Testis (tissue), 3 donors: Measurements from ENCODE around the gene SP7. TPM values are rescaled to one million over a fixed set of nuclear protein-coding genes. Genes with fewer than 3 reads are reported as not detected.

Source experiments
- DNase-seq: peaks from one replicate; pipeline ENCODE4 v3.0.0-alpha.2; 2019
- H3K27ac ChIP-seq, 2 donors: fragments of 200-600 bp; sonication (generic); one replicate each; pipeline ENCODE4 v1.5.1; 2019
- H3K27me3 ChIP-seq: fragments of 200-600 bp; sonication (generic); one replicate; pipeline ENCODE4 v1.5.1; 2019
- H3K36me3 ChIP-seq: fragments of 200-600 bp; sonication (generic); one replicate; pipeline ENCODE4 v1.5.1; 2017; ENCODE audit warnings: low read depth; ENCODE audit errors: missing control alignments
- H3K4me1 ChIP-seq: fragments of 200-600 bp; sonication (generic); one replicate; pipeline ENCODE4 v1.5.1; 2019
- H3K4me3 ChIP-seq, 2 donors: fragments of 200-600 bp; sonication (generic); one replicate each; pipeline ENCODE4 v1.5.1; 2017 to 2019
- H3K9me3 ChIP-seq: fragments of 200-600 bp; sonication (generic); one replicate; pipeline ENCODE4 v1.5.1; 2017
- CTCF ChIP-seq, 3 experiments: fragments of 450-650 bp in 2 of 3; fragments of 200-600 bp in 1 of 3; sonication (generic) in 1 of 3; IDR thresholded peaks; one replicate each; pipeline ENCODE4 v1.5.1; 2016 to 2019; ENCODE audit warnings: antibody characterized with exemption in 3 of 3, mild to moderate bottlenecking in 2 of 3, moderate library complexity in 1 of 3
- POLR2A ChIP-seq: fragments of 450-650 bp; IDR thresholded peaks from one replicate; pipeline ENCODE4 v1.6.1; 2017; ENCODE audit warnings: antibody characterized with exemption, mild to moderate bottlenecking, moderate library complexity
- WGBS, 2 donors: methylation state at CpG; one replicate each; pipeline ENCODE4 v1.1.5; 2018; 5-methylcytosine and 5-hydroxymethylcytosine counted together
- intact Hi-C: fragments of 100-400 bp; cut with DNase I; formaldehyde crosslinking; loops from one replicate; pipeline ENCODE4 v1.15.1; 2023; ENCODE audit warnings: low total_unique reads
- polyA plus RNA-seq: library from polyadenylated mRNA; stranded (reverse); fragments of 350-450 nt; fragmentation: Illumina TruSeq; extraction: RNeasy Lipid Tissue Mini Kit (QIAGEN cat#74804); gene quantifications from one replicate; pipeline ENCODE4 v1.2.3, GENCODE V29; 2014; ENCODE audit warnings: low read depth, low replicate concordance; ENCODE audit not compliant: insufficient read depth
- total RNA-seq, 2 donors: library from RNA; depleted of rRNA; stranded (reverse); fragments of >200 nt; gene quantifications; one replicate each; pipeline ENCODE4 v1.2.3, GENCODE V29; 2016

Gene SP7
- total and polyA plus RNA-seq, 3 donors from 2014 or later: 0.56 to 2.3 (median 1.2) TPM

- Histone ChIP-seq H3K4me3 (peak overlapping the region; percentile 62 to 67), H3K4me1 (peaks cover 19% of the 10 kb centered on the region), H3K27ac (peak overlapping the region; percentile 71 to 83), H3K36me3 (no peaks in the 10 kb centered on the region), H3K27me3 (no peaks in the 10 kb centered on the region), H3K9me3 (no peaks in the 10 kb centered on the region)
- WGBS, 2 donors: 0 to 1% methylated on average over 11 to 69 of the region's 69 CpGs
- TF ChIP-seq POLR2A (no peak), CTCF (IDR thresholded peaks at IDR 0.05) (peak; percentile 55 to 85 (median 76))
- intact Hi-C loops: loop anchor here (10.0 kb wide), 1 partner anchor 180 kb away; the partner anchor contains the start of genes NPFF and TARBP2
- peak; percentile 94 for DNase-seq
Observed at GRCh38 chr12:53324779-53325510, 11.2 kb downstream of the SP7 start.

- TF ChIP-seq CTCF (IDR thresholded peaks at IDR 0.05): no peak
- no peak for TF ChIP-seq POLR2A
- peak overlapping the region; percentile 71 to 83 for H3K27ac ChIP-seq
- H3K4me1 ChIP-seq: peaks cover 19% of the 10 kb centered on the region
- WGBS, 2 donors: 32 to 34% methylated on average over 25 to 28 of the region's 28 CpGs
- no peaks in the 10 kb centered on the region for H3K36me3 ChIP-seq
- no peaks in the 10 kb centered on the region for H3K9me3 ChIP-seq
- peak; percentile 51 for DNase-seq
- intact Hi-C loops: loop anchor here (10.0 kb wide), 1 partner anchor 181 kb away; the partner anchor contains the start of genes NPFF and TARBP2
- H3K4me3 ChIP-seq: peak overlapping the region; percentile 62 to 67
- H3K27me3 ChIP-seq: no peaks in the 10 kb centered on the region
Observed at GRCh38 chr12:53324113-53324778, 11.9 kb downstream of the SP7 start.

GRCh38 chr12:53320352-53321195 lies 15.6 kb downstream of the SP7 start:
- TF ChIP-seq POLR2A: no peak
- no peak for TF ChIP-seq CTCF (IDR thresholded peaks at IDR 0.05)
- 27 to 32% methylated on average over 10 of the region's 10 CpGs for WGBS, 2 donors
- intact Hi-C loops: loop anchor here (10.0 kb wide), 1 partner anchor 184 kb away; the partner anchor contains the start of genes NPFF and TARBP2

DNA sequence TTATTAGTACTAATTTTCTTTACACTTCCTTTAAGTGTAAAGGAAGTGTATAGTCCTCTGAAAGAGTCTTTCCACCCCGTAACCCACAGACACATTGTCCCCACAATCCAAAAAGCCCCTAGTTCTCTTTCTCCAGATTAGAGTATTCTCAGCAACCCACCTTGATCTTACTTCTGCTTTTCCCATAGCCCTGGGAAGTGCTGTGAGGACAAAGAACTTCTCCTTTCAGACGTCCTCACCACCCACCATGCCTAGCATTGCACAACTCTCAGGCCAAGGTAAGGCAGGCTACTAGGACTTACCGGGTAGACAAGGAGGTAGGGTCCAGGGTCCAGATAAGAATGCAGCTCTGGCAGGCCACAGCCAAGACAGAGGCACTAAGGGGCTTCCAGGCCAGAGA lies 22.2 kb downstream of the SP7 start:
- Histone ChIP-seq H3K4me1 (no peaks in the 10 kb centered on the region), H3K4me3 (no peak overlapping the region), H3K27me3 (no peaks in the 10 kb centered on the region), H3K9me3 (no peaks in the 10 kb centered on the region), H3K27ac (no peak overlapping the region), H3K36me3 (no peaks in the 10 kb centered on the region)
- DNase-seq: no peak
- intact Hi-C loops: no loop called here
- 91 to 94% methylated on average over 2 of the region's 3 CpGs for WGBS, 2 donors
- TF ChIP-seq POLR2A: no peak
- TF ChIP-seq CTCF (IDR thresholded peaks at IDR 0.05): no peak

More at GRCh38 chr12:53320352-53321195, 15.6 kb downstream of the SP7 start:
- peaks cover 19% of the 10 kb centered on the region for H3K4me1 ChIP-seq
- H3K36me3 ChIP-seq: no peaks in the 10 kb centered on the region
- peak overlapping the region; percentile 58 to 89 for H3K4me3 ChIP-seq
- peak overlapping the region; percentile 88 to 90 for H3K27ac ChIP-seq
- no peaks in the 10 kb centered on the region for H3K9me3 ChIP-seq
- DNase-seq: no peak
- H3K27me3 ChIP-seq: no peaks in the 10 kb centered on the region
